Suprapubic skin (tissue), 4 donors: Measurements from ENCODE around the gene LUZP4. TPM values are rescaled to one million over a fixed set of nuclear protein-coding genes. Genes with fewer than 3 reads are reported as not detected.

Source experiments
- DNase-seq, 2 donors: peaks; one replicate each; pipeline ENCODE4 v3.0.0-alpha.2; 2019; ENCODE audit warnings: low spot score in 2 of 2
- H3K27ac ChIP-seq: fragments of 200-600 bp; sonication (generic); one replicate; pipeline ENCODE4 v1.5.1; 2019
- H3K27me3 ChIP-seq: fragments of 200-600 bp; sonication (generic); one replicate; pipeline ENCODE4 v1.5.1; 2019
- H3K36me3 ChIP-seq: fragments of 200-600 bp; sonication (generic); one replicate; pipeline ENCODE4 v1.5.1; 2019
- H3K4me1 ChIP-seq: fragments of 200-600 bp; sonication (generic); one replicate; pipeline ENCODE4 v1.5.1; 2019
- H3K4me3 ChIP-seq: fragments of 200-600 bp; sonication (generic); one replicate; pipeline ENCODE4 v1.5.1; 2019; ENCODE audit warnings: mild to moderate bottlenecking
- H3K9me3 ChIP-seq: fragments of 200-600 bp; sonication (generic); one replicate; pipeline ENCODE4 v1.5.1; 2019
- CTCF ChIP-seq, 2 donors: fragments of 200-600 bp in 1 of 2; fragments of 450-650 bp in 1 of 2; sonication (generic) in 1 of 2; IDR thresholded peaks; one replicate each; pipeline ENCODE4 v1.5.1; 2016 to 2019; ENCODE audit warnings: antibody characterized with exemption in 2 of 2, mild to moderate bottlenecking in 1 of 2, moderate library complexity in 1 of 2
- EP300 ChIP-seq: sonication (generic); formaldehyde crosslinking; IDR thresholded peaks from one replicate; pipeline ENCODE4 v1.6.1; 2017; ENCODE audit warnings: antibody characterized with exemption
- POLR2A ChIP-seq, 2 donors: fragments of 450-650 bp; IDR thresholded peaks; one replicate each; pipeline ENCODE4 v1.6.1; 2017; ENCODE audit warnings: antibody characterized with exemption in 2 of 2, mild to moderate bottlenecking in 2 of 2, moderate library complexity in 2 of 2
- POLR2AphosphoS5 ChIP-seq, 3 donors: sonication (generic); formaldehyde crosslinking; IDR thresholded peaks; one replicate each; pipeline ENCODE4 v1.6.1; 2017; ENCODE audit warnings: antibody characterized with exemption in 3 of 3
- WGBS: methylation state at CpG from one replicate; pipeline ENCODE4 v1.1.5; 2018; 5-methylcytosine and 5-hydroxymethylcytosine counted together
- total RNA-seq, 4 donors: library from RNA; depleted of rRNA; stranded (reverse); fragments of >200 nt; gene quantifications; one replicate each; pipeline ENCODE4 v1.1.0, GENCODE V29; 2016

The LUZP4 gene
- total RNA-seq, 4 donors from 2014 or later = not detected

GRCh38 chrX:115269051-115269683, 20.3 kb upstream of the LUZP4 start:
- DNase-seq = no peak
- Histone ChIP-seq H3K4me1 (no peaks in the 10 kb centered on the region), H3K27me3 (no peaks in the 10 kb centered on the region), H3K27ac (no peak overlapping the region), H3K4me3 (no peak overlapping the region), H3K9me3 (no peaks in the 10 kb centered on the region), H3K36me3 (no peaks in the 10 kb centered on the region)
- WGBS = 89% methylated on average over 1 of the region's 1 CpG
- TF ChIP-seq EP300 (no peak), CTCF (IDR thresholded peaks at IDR 0.05) (no peak), POLR2AphosphoS5 (IDR thresholded peaks at IDR 0.05) (no peak), POLR2A (IDR thresholded peaks at IDR 0.05) (no peak)

GRCh38 chrX:115284877-115285276, 4.6 kb upstream of the LUZP4 start:
- TF ChIP-seq POLR2AphosphoS5 (IDR thresholded peaks at IDR 0.05) = no peak
- TF ChIP-seq CTCF (IDR thresholded peaks at IDR 0.05) = no peak
- no peak for TF ChIP-seq EP300
- no peak for TF ChIP-seq POLR2A (IDR thresholded peaks at IDR 0.05)
- H3K27me3 ChIP-seq = no peaks in the 10 kb centered on the region
- H3K27ac ChIP-seq = no peak overlapping the region
- no peaks in the 10 kb centered on the region for H3K9me3 ChIP-seq
- no peak overlapping the region for H3K4me3 ChIP-seq
- no peaks in the 10 kb centered on the region for H3K36me3 ChIP-seq
- no peaks in the 10 kb centered on the region for H3K4me1 ChIP-seq
- DNase-seq = no peak
- 38% methylated on average over 4 of the region's 4 CpGs for WGBS

GRCh38 chrX:115297189-115297588, 7.7 kb downstream of the LUZP4 start:
- no peaks in the 10 kb centered on the region for H3K9me3 ChIP-seq
- WGBS = 79% methylated on average over 1 of the region's 1 CpG
- no peaks in the 10 kb centered on the region for H3K36me3 ChIP-seq
- no peak overlapping the region for H3K4me3 ChIP-seq
- H3K4me1 ChIP-seq = no peaks in the 10 kb centered on the region
- H3K27ac ChIP-seq = no peak overlapping the region
- TF ChIP-seq POLR2A (IDR thresholded peaks at IDR 0.05) = no peak
- TF ChIP-seq EP300 = no peak
- TF ChIP-seq CTCF (IDR thresholded peaks at IDR 0.05) = no peak
- TF ChIP-seq POLR2AphosphoS5 (IDR thresholded peaks at IDR 0.05) = no peak
- DNase-seq = no peak
- no peaks in the 10 kb centered on the region for H3K27me3 ChIP-seq

- H3K27me3 ChIP-seq = no peaks in the 10 kb centered on the region
- no peaks in the 10 kb centered on the region for H3K36me3 ChIP-seq
- DNase-seq = no peak
- H3K4me1 ChIP-seq = no peaks in the 10 kb centered on the region
- no peak overlapping the region for H3K27ac ChIP-seq
- no peak for TF ChIP-seq POLR2A (IDR thresholded peaks at IDR 0.05)
- no peak for TF ChIP-seq CTCF (IDR thresholded peaks at IDR 0.05)
- no peak for TF ChIP-seq EP300
- no peak for TF ChIP-seq POLR2AphosphoS5 (IDR thresholded peaks at IDR 0.05)
- no peak overlapping the region for H3K4me3 ChIP-seq
- H3K9me3 ChIP-seq = no peaks in the 10 kb centered on the region
- WGBS = 57% methylated on average over 1 of the region's 1 CpG
These were observed 21.6 kb downstream of the LUZP4 start for GRCh38 chrX:115311139-115311538.

GRCh38 chrX:115311601-115312001, 22.1 kb downstream of the LUZP4 start:
- H3K9me3 ChIP-seq = no peaks in the 10 kb centered on the region
- H3K36me3 ChIP-seq = no peaks in the 10 kb centered on the region
- TF ChIP-seq CTCF (IDR thresholded peaks at IDR 0.05) = no peak
- TF ChIP-seq EP300 = no peak
- no peak for TF ChIP-seq POLR2AphosphoS5 (IDR thresholded peaks at IDR 0.05)
- no peak for TF ChIP-seq POLR2A (IDR thresholded peaks at IDR 0.05)
- no peak overlapping the region for H3K27ac ChIP-seq
- DNase-seq = no peak
- H3K4me1 ChIP-seq = no peaks in the 10 kb centered on the region
- H3K4me3 ChIP-seq = no peak overlapping the region
- WGBS = 43% methylated on average over 1 of the region's 19 CpGs
- H3K27me3 ChIP-seq = no peaks in the 10 kb centered on the region
